HepG2 (cell line): ENCODE data around the gene ZNF79. TPM values are rescaled to one million over a fixed set of nuclear protein-coding genes. Genes with fewer than 3 reads are reported as not detected.

Experiments
- AFF4 ChIP-seq: sonication (generic); formaldehyde crosslinking; IDR thresholded peaks from 2 replicates; pipeline ENCODE4 v1.4.0; 2020; ENCODE audit warnings: missing genetic modification reagents
- ETV6 ChIP-seq: sonication (generic); formaldehyde crosslinking; conservative IDR thresholded peaks from 2 replicates; pipeline ENCODE4 v1.4.0; 2020; ENCODE audit warnings: missing genetic modification reagents
- KAT8 ChIP-seq: IDR thresholded peaks from 2 replicates; pipeline ENCODE4 v1.6.1; 2016; ENCODE audit warnings: missing genetic modification reagents, missing compliant biosample characterization
- KLF11 ChIP-seq: IDR thresholded peaks from 2 replicates; pipeline ENCODE4 v1.6.1; 2016; ENCODE audit warnings: missing compliant biosample characterization
- PCBP1 ChIP-seq: fragments of 200-400 bp; formaldehyde crosslinking; IDR thresholded peaks from 2 replicates; pipeline ENCODE4 v1.6.1; 2017; ENCODE audit warnings: mild to moderate bottlenecking, low read depth, low read length, borderline replicate concordance
- REXO4 ChIP-seq: sonication (generic); formaldehyde crosslinking; IDR thresholded peaks from 2 replicates; pipeline ENCODE4 v1.8.0; 2022; ENCODE audit warnings: missing genetic modification reagents, mild to moderate bottlenecking, borderline replicate concordance
- SIN3A ChIP-seq: IDR thresholded peaks from 2 replicates; pipeline ENCODE4 v1.6.1; 2011; ENCODE audit warnings: low read depth, mild to moderate bottlenecking, control low read depth, low read length, borderline replicate concordance
- SSRP1 ChIP-seq: IDR thresholded peaks from 2 replicates; pipeline ENCODE4 v1.6.1; 2016; ENCODE audit warnings: control low read depth
- TEAD3 ChIP-seq: optimal IDR thresholded peaks from 2 replicates; pipeline ENCODE3; 2016; ENCODE audit warnings: borderline replicate concordance
- TP53 ChIP-seq: sonication (generic); formaldehyde crosslinking; conservative IDR thresholded peaks from 2 replicates; pipeline ENCODE4 v1.4.0; 2020; ENCODE audit warnings: missing genetic modification reagents
- WIZ ChIP-seq: sonication (generic); formaldehyde crosslinking; IDR thresholded peaks from 2 replicates; pipeline ENCODE4 v1.5.1; 2020; ENCODE audit warnings: mild to moderate bottlenecking, missing genetic modification reagents
- XRCC5 ChIP-seq: fragments of 200-400 bp; formaldehyde crosslinking; optimal IDR thresholded peaks from 2 replicates; pipeline ENCODE3; 2017; ENCODE audit warnings: mild to moderate bottlenecking, low read length
- ZBED4 ChIP-seq: sonication (generic); formaldehyde crosslinking; IDR thresholded peaks from 2 replicates; pipeline ENCODE4 v1.4.0; 2020; ENCODE audit warnings: missing genetic modification reagents, borderline replicate concordance
- ZBTB34 ChIP-seq: sonication (generic); formaldehyde crosslinking; IDR thresholded peaks from 2 replicates; pipeline ENCODE4 v1.8.0; 2022; ENCODE audit warnings: mild to moderate bottlenecking, missing genetic modification reagents
- ZBTB44 ChIP-seq: sonication (generic); formaldehyde crosslinking; IDR thresholded peaks from 2 replicates; pipeline ENCODE4 v1.4.0; 2020; ENCODE audit warnings: missing genetic modification reagents
- ZNF136 ChIP-seq: sonication (generic); formaldehyde crosslinking; IDR thresholded peaks from 2 replicates; pipeline ENCODE4 v1.8.1; 2022; ENCODE audit warnings: low read depth, mild to moderate bottlenecking, moderate library complexity, missing genetic modification reagents
- ZNF543 ChIP-seq: sonication (generic); formaldehyde crosslinking; IDR thresholded peaks from 2 replicates; pipeline ENCODE4 v1.4.0; 2020; ENCODE audit warnings: mild to moderate bottlenecking, missing genetic modification reagents
- ZNF7 ChIP-seq: IDR thresholded peaks from 2 replicates; pipeline ENCODE4 v1.6.1; 2016; ENCODE audit warnings: missing biosample characterization, missing genetic modification reagents
- ZNF772 ChIP-seq: sonication (generic); formaldehyde crosslinking; IDR thresholded peaks from 2 replicates; pipeline ENCODE4 v1.5.0; 2020; ENCODE audit warnings: mild to moderate bottlenecking, missing genetic modification reagents
- ZNF775 ChIP-seq: sonication (generic); formaldehyde crosslinking; IDR thresholded peaks from 2 replicates; pipeline ENCODE4 v1.4.0; 2020; ENCODE audit warnings: missing genetic modification reagents, mild to moderate bottlenecking, moderate library complexity, borderline replicate concordance
- ZSCAN22 ChIP-seq: sonication (generic); formaldehyde crosslinking; IDR thresholded peaks from 2 replicates; pipeline ENCODE4 v1.4.0; 2020; ENCODE audit warnings: mild to moderate bottlenecking, missing genetic modification reagents
- polyA plus RNA-seq, 8 experiments: library from polyadenylated mRNA; depleted of rRNA in 3 of 8; stranded (reverse) in 7 of 8; unstranded in 1 of 8; fragments of >200 nt; fragmentation: Illumina TruSeq in 4 of 8; extraction: Trizol in 4 of 8; gene quantifications; 2 replicates each; pipeline versions ENCODE4 v1.2.1 to v1.2.3, GENCODE V29; 2011 to 2016; ENCODE audit warnings: low read depth in 4 of 8, missing spikeins in 1 of 8, mixed read lengths in 1 of 8; ENCODE audit not compliant: insufficient read depth in 1 of 8
- total RNA-seq, 5 experiments: library from RNA; depleted of rRNA; stranded (reverse); fragments of >200 nt; fragmentation: Illumina TruSeq; extraction: Trizol; gene quantifications; 2 replicates each; pipeline ENCODE4 v1.2.3, GENCODE V29; 2016; ENCODE audit warnings: low read depth in 1 of 5

Gene ZNF79
- total and polyA plus RNA-seq, 2 of the 13 experiments (the other 11 are each of a cell fraction or from before 2014, with no cell fraction given) = 3.7 to 8.1 TPM

- TF ChIP-seq ZBED4 (CRISPR knock-in tag) = no peak
- TF ChIP-seq WIZ (CRISPR knock-in tag) = no peak
- TF ChIP-seq REXO4 (CRISPR knock-in tag) = no peak
- TF ChIP-seq ZBTB34 = no peak
- TF ChIP-seq KAT8 = no peak
- no peak for TF ChIP-seq ZNF543 (CRISPR knock-in tag)
- no peak for TF ChIP-seq ZNF7 (CRISPR knock-in tag)
- no peak for TF ChIP-seq XRCC5
- no peak; the same call in 1 of the 2 replicates for TF ChIP-seq KLF11 (CRISPR knock-in tag)
- TF ChIP-seq ETV6 (CRISPR knock-in tag) = no peak
- TF ChIP-seq TEAD3 (CRISPR knock-in tag) = no peak
- TF ChIP-seq ZSCAN22 (CRISPR knock-in tag) = no peak
- no peak for TF ChIP-seq TP53
- no peak for TF ChIP-seq ZNF772 (CRISPR knock-in tag)
- TF ChIP-seq SIN3A = 0 out of 2 replicates have a peak, but pooled peaks have one; percentile 46
- TF ChIP-seq PCBP1 = no peak
- no peak for TF ChIP-seq AFF4 (CRISPR knock-in tag)
- no peak for TF ChIP-seq ZNF136 (CRISPR knock-in tag)
- TF ChIP-seq SSRP1 = no peak
- no peak for TF ChIP-seq ZBTB44
- no peak for TF ChIP-seq ZNF775
Observed at GRCh38 chr9:127450243-127450760, 26.1 kb downstream of the ZNF79 start (continued).
